GM18873 (cell line): ENCODE results near the gene CAPN5.

Source experiments
- ATAC-seq: cut with Tn5 transposase; IDR thresholded peaks from one replicate; pipeline ENCODE4 v1.9.1; 2021; ENCODE audit warnings: mild to moderate bottlenecking, moderate library complexity, moderate number of reproducible peaks; ENCODE audit not compliant: unreplicated experiment, low FRiP score

The CAPN5 gene

GRCh38 chr11:77144857-77145428 is 78.2 kb downstream of the CAPN5 start:
- no peak for ATAC-seq

- ATAC-seq: no peak
Observed at GRCh38 chr11:77146261-77147035, 79.7 kb downstream of the CAPN5 start.

- ATAC-seq: no peak
Observed at GRCh38 chr11:77147036-77147315, 80.2 kb downstream of the CAPN5 start.

GRCh38 chr11:77147668-77148321 is 81.0 kb downstream of the CAPN5 start:
- no peak for ATAC-seq

GRCh38 chr11:77148963-77149715 is 82.4 kb downstream of the CAPN5 start:
- no peak for ATAC-seq

- ATAC-seq: no peak
Observed at GRCh38 chr11:77149716-77150392, 83.1 kb downstream of the CAPN5 start.

- ATAC-seq: no peak
Observed at GRCh38 chr11:77150836-77151235, 84.1 kb downstream of the CAPN5 start.

GRCh38 chr11:77151804-77152509 is 85.2 kb downstream of the CAPN5 start:
- no peak for ATAC-seq

- ATAC-seq: no peak
Observed at GRCh38 chr11:77152846-77153245, 86.1 kb downstream of the CAPN5 start.

GRCh38 chr11:77153276-77154185 is 86.8 kb downstream of the CAPN5 start:
- no peak for ATAC-seq

- ATAC-seq: no peak
Observed at GRCh38 chr11:77154381-77155081, 87.8 kb downstream of the CAPN5 start.

GRCh38 chr11:77155082-77155475 is 88.3 kb downstream of the CAPN5 start:
- no peak for ATAC-seq

- ATAC-seq: no peak
Observed at GRCh38 chr11:77155556-77156130, 88.9 kb downstream of the CAPN5 start.

- ATAC-seq: no peak
Observed at GRCh38 chr11:77156396-77157195, 89.8 kb downstream of the CAPN5 start.

GRCh38 chr11:77158041-77158695 is 91.4 kb downstream of the CAPN5 start:
- ATAC-seq: no peak

- no peak for ATAC-seq
Observed at GRCh38 chr11:77159219-77159936, 92.6 kb downstream of the CAPN5 start.
